Measurements from ENCODE around the gene SLC22A17. TPM values are rescaled to one million over a fixed set of nuclear protein-coding genes. Genes with fewer than 3 reads are reported as not detected.
A peak's percentile ranks its signal among the peaks of the same experiment; 100 is the strongest.

Gene SLC22A17
- total RNA-seq, 1 donor from 2014 or later = 0.99 TPM

DNA sequence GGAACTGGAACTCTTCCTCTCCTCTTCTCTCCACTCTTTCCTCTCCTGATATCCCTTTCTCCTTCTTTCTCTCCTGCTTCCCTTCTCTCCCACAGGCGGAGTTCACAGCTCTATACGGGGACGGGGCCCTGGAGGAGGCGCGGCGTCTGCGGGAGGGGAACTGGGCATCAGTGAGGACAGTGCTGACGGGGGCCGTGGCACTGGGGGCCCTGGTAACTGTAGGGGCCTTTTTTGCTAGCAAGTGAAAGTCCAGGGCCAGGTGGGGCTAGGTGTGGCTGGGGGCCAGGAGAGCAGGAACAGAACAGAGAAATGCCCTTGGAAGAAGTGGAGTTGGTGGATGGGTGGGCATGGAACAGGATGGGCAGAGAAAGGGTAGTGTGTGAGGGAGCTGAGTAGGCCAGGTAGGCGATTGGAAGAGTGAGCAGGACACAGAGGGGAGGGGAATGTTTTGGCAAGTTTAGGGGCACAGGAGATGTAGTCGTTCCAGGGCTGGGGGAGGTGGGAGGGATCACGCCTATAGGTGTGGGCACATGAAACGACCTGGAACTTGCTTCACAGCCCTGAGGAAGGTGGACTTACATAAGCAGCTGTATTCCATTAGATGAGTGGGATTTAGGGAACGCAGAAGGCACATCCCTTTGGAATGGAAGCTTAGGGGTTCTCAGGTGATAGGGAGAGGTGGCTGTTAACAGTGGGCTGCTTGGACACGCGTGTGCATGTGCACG, 43.8 kb downstream of the SLC22A17 start:
- DNase-seq (ENCODE audit: low read depth, low spot score) = no peak

DNA sequence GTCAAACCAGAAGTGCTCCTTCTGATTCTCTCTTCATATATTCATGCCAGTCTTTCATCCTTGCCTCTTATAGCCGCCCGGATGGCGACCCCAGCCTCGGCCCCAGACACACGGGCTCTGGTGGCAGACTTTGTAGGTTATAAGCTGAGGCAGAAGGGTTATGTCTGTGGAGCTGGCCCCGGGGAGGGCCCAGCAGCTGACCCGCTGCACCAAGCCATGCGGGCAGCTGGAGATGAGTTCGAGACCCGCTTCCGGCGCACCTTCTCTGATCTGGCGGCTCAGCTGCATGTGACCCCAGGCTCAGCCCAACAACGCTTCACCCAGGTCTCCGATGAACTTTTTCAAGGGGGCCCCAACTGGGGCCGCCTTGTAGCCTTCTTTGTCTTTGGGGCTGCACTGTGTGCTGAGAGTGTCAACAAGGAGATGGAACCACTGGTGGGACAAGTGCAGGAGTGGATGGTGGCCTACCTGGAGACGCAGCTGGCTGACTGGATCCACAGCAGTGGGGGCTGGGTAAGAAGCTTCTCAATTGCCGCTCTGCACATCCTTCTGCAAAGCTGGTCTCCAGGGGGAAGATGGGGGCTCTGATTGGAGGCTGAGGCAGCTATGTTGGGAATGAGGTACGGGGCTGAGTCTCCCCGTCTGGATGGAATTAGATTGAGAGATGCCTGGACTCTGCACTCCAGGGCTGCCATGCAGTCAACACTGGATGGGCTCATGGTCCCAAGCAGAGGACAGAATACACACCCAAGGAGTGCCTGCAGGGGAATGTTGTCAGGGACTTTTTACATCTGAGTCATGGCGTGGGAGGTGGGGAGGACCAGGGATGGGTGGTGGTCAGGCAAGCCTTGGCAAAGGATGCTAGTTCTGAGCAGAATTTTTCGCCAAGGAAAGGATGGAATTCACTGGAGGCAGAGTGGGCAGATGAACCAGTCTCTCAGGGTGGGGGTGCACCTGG, 44.7 kb downstream of the SLC22A17 start:
- DNase-seq (ENCODE audit: low read depth, low spot score) = no peak

DNA sequence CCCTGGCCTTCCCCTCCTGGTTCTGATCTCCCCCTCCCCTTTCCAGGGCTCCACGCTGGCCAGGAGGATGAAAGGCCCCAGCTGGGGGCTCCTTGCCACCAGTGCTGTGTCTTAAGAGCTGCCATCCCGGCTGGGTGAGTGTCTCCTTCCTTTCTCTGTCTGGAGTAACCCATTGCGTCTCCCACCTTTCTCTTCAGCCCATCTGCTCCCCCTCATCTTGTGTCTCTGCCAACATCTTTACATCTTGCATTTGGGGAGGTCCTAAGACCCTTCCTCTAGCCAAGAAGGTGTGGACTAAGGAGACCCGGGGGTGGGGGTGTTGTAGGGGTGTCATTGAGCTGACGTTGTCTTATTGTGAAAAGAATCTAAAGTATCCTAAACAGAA, 45.5 kb downstream of the SLC22A17 start:
- DNase-seq (ENCODE audit: low read depth, low spot score) = no peak

DNA sequence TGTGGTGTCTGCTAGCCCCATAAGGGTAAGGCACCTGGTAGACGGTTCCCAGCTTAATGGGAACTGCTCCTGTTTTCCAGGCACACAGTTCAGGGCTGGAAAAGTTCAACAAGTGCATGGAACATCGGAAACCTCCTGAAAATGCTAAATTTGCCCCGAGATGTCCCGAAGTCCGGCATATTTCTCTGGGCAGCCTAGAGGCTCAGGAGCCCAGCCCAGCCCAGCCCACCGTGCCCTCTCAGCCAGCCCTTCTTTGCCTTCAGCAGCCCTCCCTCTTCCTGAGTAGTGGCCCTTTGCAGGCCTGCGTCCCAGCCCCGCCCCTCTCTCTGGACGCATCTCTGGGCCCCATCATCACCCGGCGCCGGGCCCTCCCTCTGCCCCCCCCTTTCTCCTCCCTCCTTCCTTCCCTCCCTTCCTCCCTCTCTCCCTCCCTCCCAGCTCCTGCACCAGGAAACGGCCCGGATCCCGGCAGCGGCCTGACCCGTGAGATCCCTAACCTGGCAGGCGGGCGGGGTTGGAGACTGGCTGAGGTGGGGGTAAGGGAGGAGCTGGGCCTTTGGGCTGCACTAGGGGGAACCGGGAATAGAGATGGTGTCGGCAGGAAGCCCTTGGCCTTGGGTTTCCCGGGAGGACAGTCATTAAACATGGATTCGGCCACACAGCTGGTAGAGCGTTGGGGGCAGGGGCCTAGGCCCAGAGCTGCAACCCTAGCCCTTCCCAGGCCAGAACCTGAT, 46.1 kb downstream of the SLC22A17 start, which contains the start of gene BCL2L2:
TSS of gene BCL2L2 (plus strand) at position 422 of the 734 bp plus-strand sequence. CDS start 935 bp downstream, outside the sequence.
- peak; percentile 72 for DNase-seq (ENCODE audit: low read depth, low spot score)

DNA sequence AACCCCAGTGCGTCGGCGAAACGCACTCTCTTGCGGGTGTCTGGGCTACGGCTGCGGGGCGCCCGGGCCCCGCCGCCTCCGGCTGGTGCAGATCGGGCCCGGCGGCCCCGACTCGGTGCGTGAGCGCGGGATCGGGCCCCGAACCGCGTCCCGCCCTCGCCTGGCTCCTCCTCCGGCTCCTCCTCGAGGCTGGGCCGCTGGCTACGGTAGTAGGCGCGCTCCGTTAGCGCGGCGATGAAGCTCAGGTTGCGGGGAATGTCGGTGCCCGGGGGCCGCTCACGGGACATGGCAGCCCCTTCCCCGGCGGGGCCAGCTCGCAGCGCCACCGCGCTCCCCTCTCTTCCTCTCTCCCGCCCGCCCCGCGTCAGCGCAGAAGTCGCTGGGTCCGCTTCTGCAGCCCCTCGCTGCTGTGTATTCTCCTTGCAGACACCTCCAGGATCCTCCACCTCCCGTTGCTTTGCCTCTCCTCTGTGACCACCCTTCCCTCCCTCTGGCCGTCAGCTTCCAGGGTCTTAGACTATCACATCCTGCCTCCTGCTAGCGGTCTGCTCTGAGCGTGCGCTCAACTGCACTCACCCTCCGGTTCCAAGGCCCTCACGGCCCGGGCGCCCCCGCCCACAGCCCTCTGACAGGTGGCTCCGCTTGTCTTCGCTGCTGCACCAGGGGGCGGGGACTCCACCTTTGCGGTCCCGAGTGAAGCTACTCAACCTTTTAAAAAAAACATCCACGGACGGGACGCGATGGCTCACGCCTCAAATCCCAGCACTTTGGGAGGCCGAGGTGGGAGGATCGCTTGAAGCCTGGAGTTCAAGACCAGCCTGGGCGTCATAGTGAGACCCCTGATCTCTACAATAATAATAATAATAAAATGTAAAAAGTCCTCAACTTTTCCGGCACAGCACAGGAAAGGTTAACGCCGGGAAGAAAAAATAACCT, 50.1 kb downstream of the SLC22A17 start, which contains the start of gene PPP1R3E:
TSS of gene PPP1R3E (minus strand) at position 570 of the 936 bp plus-strand sequence. CDS start at position 287, 283 bp downstream.
- DNase-seq (ENCODE audit: low read depth, low spot score) = no peak

DNA sequence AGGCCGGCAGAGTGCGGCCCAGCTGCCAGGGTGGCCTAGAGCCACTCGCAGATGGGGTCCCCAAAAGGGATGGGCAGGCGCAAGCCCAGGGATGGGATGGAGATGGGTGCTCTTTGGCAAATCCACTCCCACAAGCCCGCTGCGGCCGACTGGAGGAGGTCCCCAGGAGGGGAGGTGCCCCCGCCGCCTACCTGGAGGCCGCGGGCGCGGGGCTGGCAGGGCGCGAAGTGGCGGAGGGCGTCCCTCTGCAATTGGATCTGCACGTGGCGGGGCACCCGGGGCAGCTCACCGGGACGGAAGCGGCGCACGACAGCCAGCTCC, 50.8 kb downstream of the SLC22A17 start:
- no peak for DNase-seq (ENCODE audit: low read depth, low spot score)

DNA sequence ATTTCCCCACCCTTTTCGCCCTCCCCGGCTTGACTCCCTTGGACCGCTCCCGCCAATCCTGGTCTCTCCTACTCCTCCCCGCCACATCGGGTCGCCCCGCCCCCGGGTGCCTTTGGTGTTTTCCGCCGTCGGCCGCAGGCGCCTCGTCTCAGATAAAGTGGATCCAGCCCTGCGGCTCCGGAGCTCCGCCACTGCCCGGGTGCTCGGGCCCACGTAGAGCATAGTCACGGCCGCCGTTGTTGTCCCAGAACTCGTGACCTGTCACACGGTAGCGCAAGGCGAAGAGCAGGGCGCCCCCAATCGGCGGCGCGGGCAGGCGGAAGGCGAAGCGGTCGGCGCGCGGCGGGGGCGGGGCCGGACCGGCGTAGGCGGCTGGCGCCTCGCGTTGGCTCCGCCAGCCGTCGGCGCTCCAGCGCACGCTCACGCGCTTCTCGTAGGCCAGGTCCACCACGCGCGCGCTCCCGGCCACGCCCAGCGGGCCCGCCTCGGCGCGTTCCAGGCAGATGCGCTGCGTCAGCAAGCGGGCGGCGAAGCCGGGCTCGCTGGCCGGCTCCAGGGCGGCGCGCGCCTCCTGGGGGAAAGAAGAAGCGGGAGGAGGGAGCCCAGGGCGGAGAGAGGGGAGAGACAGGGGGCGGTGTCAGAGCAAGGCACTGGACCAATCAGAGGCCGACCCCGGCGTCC, 51.3 kb downstream of the SLC22A17 start:
- peak; percentile 92 for DNase-seq (ENCODE audit: low read depth, low spot score)

DNA sequence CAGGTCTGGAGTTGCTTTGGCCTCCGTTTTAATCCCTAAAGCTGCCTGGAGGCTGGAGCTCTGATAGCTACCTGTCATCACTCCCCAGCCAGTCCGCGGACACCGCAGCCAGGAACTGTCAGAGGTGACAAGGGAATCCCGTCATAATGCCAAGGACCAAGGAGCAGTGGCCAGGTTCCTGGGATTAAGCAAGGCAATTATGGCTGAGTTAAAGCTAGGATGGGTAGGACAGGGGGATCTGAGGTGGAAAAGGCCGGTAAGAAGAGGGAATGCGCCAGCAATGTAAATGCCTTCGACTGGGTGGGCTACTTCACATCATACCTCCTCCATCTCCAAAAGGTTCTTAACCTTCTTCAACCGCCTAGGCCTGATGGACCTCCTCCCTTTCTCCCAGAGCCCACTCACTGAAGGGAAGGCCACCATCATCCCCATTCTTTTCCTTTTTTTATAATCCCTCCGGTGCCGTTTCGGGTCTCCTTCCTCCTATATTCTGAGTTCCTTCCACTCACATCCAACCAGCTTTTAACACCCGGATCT, 51.9 kb downstream of the SLC22A17 start:
- no peak for DNase-seq (ENCODE audit: low read depth, low spot score)

DNA sequence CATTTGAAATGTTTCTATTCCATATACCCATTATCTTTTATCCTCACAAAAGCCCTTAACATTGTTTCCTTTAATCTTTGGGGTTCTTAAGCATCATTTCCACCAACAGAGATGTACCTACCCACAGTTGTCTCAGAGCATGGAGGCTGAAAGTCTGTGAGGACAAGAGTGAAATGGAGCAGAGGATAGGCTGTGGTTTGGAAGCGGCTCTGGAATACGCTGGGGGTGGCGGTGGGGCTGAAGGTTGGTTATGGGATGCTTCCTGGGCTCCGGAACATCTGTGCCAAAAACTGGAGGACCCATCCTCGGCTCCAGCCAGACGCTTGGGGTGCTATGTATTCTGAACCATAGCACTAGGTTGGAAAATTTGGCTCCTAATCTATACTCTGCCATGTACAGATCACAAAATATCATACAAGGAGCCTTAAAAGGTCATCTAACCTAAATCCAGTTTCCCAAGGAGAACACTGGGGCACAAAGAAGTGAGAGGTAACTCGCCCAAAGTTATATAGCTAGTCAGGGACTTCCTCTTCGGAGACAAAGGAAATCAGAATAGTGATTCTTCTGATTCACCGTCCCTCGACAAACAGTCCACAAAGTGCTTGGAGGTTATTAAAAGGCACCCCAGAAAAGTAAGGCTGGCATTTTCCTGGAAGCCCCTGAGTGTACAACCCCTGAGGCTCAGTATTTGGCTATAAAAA, 52.6 kb downstream of the SLC22A17 start:
- no peak for DNase-seq (ENCODE audit: low read depth, low spot score)

DNA sequence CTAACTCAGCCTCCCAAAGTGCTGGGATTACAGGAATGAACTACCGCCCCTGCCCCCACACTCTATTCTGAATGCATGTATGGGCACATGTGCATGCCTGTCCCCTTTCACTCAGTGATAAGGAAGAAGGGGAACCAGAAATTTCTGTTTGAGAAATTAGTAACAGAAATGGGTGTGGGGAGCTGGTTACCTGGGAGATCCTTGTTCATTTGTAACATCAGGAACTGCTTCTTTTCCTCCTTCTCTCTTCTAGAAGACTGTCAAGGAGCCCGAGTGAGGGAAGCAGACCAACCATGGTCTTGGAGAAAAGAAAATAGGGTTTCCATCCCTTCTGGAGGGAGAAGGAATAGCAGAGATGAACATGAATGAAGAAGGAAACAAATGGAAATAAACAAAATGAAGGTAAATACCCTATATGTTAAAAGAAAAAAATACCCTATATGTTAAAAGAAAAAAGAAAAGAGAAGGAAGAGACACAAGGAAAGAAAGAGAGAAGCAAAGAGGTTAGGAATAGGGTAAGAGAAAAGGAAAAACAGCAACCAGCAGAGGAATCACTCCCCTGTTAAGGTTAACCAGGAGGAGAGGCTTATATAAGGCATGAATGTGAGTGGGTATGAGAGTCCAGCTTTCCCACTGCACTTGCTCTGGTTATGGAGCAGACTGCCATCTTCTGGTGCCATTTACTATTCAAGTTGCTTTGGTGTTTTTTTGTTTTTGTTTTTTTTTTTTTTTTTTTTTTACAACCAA, 53.3 kb downstream of the SLC22A17 start:
- no peak for DNase-seq (ENCODE audit: low read depth, low spot score)

DNA sequence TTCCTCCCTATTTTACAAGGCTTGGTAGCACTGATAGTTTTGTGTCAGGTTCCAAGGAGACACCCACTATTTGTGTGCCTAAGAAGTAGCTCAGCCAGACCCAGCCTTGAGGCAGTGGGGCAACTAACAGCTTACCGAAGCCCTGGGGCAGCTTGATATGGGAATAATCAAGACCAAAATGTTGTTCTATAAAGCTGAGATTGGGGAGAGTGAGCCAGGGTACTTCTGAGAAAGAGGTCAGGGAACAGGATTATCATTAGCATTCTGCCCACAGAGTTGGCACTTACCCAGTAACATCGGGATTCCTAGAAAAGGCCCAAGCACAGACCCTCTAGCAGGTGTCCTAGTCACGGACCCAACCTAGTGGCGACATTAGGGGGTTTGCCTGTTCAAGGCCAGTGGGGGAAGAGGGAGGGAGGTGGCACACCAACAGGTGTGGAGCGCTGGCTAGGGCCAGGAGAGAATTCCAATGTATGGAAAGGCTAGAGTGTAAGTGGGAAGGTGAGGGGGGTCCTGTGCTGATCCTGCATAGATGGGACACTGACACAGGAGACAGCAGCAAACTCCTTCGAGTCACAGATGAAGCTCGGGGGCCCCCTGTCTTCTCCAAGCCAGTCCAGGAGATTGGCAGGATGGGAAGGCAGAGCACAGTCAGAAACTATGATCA, 54.9 kb downstream of the SLC22A17 start:
- no peak for DNase-seq (ENCODE audit: low read depth, low spot score)

DNA sequence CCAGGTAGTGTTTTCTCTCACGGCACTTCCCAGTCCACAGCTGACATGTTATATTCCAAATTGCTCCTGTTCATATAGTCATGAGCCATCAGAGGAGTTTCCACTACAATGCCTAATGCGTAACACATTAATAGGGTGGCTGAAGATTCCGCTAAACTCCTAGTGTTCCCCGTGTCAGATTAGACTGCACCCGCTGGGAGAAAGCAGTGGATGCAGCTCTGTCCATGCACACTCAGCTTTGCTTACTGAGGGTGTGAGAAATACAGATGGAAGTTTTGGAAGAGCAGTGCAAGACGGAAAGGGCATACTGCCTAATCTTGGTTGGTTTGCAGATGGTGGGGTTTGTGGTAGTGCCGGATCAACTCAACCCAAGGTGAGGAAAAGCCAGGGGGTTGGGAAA, 55.6 kb downstream of the SLC22A17 start:
- DNase-seq (ENCODE audit: low read depth, low spot score) = no peak

Other genes with a start within 250 kb of the SLC22A17 start
- gene CIROP, start 247.9 kb downstream of the SLC22A17 start, total RNA-seq = not detected in 2 replicates
- gene CEBPE, start 233.6 kb downstream of the SLC22A17 start, total RNA-seq = not detected in 2 replicates
- 0.46 and 0.78 TPM in 2 replicates for gene SLC7A8, start 169.2 kb downstream of the SLC22A17 start, total RNA-seq
- not detected in 2 replicates for gene RNF212B, start 115.0 kb downstream of the SLC22A17 start, total RNA-seq
- gene HOMEZ, start 66.8 kb downstream of the SLC22A17 start, total RNA-seq = 4.0 and 5.8 TPM in 2 replicates
- gene PPP1R3E, start 50.0 kb downstream of the SLC22A17 start, total RNA-seq = 1.8 and 2.0 TPM in 2 replicates
- 17.5 and 18.3 TPM in 2 replicates for gene BCL2L2, start 46.1 kb downstream of the SLC22A17 start, total RNA-seq
- 132 and 144 TPM in 2 replicates for gene PABPN1, start 31.4 kb downstream of the SLC22A17 start, total RNA-seq
- not detected in 2 replicates for gene EFS, start 12.3 kb upstream of the SLC22A17 start, total RNA-seq
- not detected in 2 replicates for gene IL25, start 19.9 kb upstream of the SLC22A17 start, total RNA-seq
- not detected in 2 replicates for gene CMTM5, start 24.2 kb upstream of the SLC22A17 start, total RNA-seq
- gene MYH6, start 55.4 kb upstream of the SLC22A17 start, total RNA-seq = not detected in 2 replicates
- gene MYH7, start 82.8 kb upstream of the SLC22A17 start, total RNA-seq = not detected in 2 replicates
- gene NGDN, start 116.8 kb upstream of the SLC22A17 start, total RNA-seq = 51.7 and 58.2 TPM in 2 replicates
- 0.26 and 0.49 TPM in 2 replicates for gene ZFHX2, start 198.9 kb upstream of the SLC22A17 start, total RNA-seq
- 12.2 and 15.7 TPM in 2 replicates for gene THTPA, start 203.4 kb upstream of the SLC22A17 start, total RNA-seq
- 6.7 and 6.8 TPM in 2 replicates for gene AP1G2, start 214.9 kb upstream of the SLC22A17 start, total RNA-seq
- gene JPH4, start 225.9 kb upstream of the SLC22A17 start, total RNA-seq = not detected in 2 replicates